Testis (tissue), 3 donors: ENCODE results near the gene CMKLR1. TPM values are rescaled to one million over a fixed set of nuclear protein-coding genes. Genes with fewer than 3 reads are reported as not detected.

Experiments used
- DNase-seq: peaks from one replicate; pipeline ENCODE4 v3.0.0-alpha.2; 2019
- H3K27ac ChIP-seq, 2 donors: fragments of 200-600 bp; sonication (generic); one replicate each; pipeline ENCODE4 v1.5.1; 2019
- H3K27me3 ChIP-seq: fragments of 200-600 bp; sonication (generic); one replicate; pipeline ENCODE4 v1.5.1; 2019
- H3K36me3 ChIP-seq: fragments of 200-600 bp; sonication (generic); one replicate; pipeline ENCODE4 v1.5.1; 2017; ENCODE audit warnings: low read depth; ENCODE audit errors: missing control alignments
- H3K4me1 ChIP-seq: fragments of 200-600 bp; sonication (generic); one replicate; pipeline ENCODE4 v1.5.1; 2019
- H3K4me3 ChIP-seq, 2 donors: fragments of 200-600 bp; sonication (generic); one replicate each; pipeline ENCODE4 v1.5.1; 2017 to 2019
- H3K9me3 ChIP-seq: fragments of 200-600 bp; sonication (generic); one replicate; pipeline ENCODE4 v1.5.1; 2017
- CTCF ChIP-seq, 3 experiments: fragments of 450-650 bp in 2 of 3; fragments of 200-600 bp in 1 of 3; sonication (generic) in 1 of 3; IDR thresholded peaks; one replicate each; pipeline ENCODE4 v1.5.1; 2016 to 2019; ENCODE audit warnings: antibody characterized with exemption in 3 of 3, mild to moderate bottlenecking in 2 of 3, moderate library complexity in 1 of 3
- POLR2A ChIP-seq: fragments of 450-650 bp; IDR thresholded peaks from one replicate; pipeline ENCODE4 v1.6.1; 2017; ENCODE audit warnings: antibody characterized with exemption, mild to moderate bottlenecking, moderate library complexity
- WGBS, 2 donors: methylation state at CpG; one replicate each; pipeline ENCODE4 v1.1.5; 2018; 5-methylcytosine and 5-hydroxymethylcytosine counted together
- intact Hi-C: fragments of 100-400 bp; cut with DNase I; formaldehyde crosslinking; loops from one replicate; pipeline ENCODE4 v1.15.1; 2023; ENCODE audit warnings: low total_unique reads
- polyA plus RNA-seq: library from polyadenylated mRNA; stranded (reverse); fragments of 350-450 nt; fragmentation: Illumina TruSeq; extraction: RNeasy Lipid Tissue Mini Kit (QIAGEN cat#74804); gene quantifications from one replicate; pipeline ENCODE4 v1.2.3, GENCODE V29; 2014; ENCODE audit warnings: low read depth, low replicate concordance; ENCODE audit not compliant: insufficient read depth
- total RNA-seq, 2 donors: library from RNA; depleted of rRNA; stranded (reverse); fragments of >200 nt; gene quantifications; one replicate each; pipeline ENCODE4 v1.2.3, GENCODE V29; 2016

Gene CMKLR1
- total and polyA plus RNA-seq, 3 donors from 2014 or later: 2.4 to 9.5 (median 4.8) TPM

GRCh38 chr12:108346727-108347710 lies 7.9 kb upstream of the CMKLR1 start:
- 92 to 95% methylated on average over 6 of the region's 6 CpGs for WGBS, 2 donors

DNA sequence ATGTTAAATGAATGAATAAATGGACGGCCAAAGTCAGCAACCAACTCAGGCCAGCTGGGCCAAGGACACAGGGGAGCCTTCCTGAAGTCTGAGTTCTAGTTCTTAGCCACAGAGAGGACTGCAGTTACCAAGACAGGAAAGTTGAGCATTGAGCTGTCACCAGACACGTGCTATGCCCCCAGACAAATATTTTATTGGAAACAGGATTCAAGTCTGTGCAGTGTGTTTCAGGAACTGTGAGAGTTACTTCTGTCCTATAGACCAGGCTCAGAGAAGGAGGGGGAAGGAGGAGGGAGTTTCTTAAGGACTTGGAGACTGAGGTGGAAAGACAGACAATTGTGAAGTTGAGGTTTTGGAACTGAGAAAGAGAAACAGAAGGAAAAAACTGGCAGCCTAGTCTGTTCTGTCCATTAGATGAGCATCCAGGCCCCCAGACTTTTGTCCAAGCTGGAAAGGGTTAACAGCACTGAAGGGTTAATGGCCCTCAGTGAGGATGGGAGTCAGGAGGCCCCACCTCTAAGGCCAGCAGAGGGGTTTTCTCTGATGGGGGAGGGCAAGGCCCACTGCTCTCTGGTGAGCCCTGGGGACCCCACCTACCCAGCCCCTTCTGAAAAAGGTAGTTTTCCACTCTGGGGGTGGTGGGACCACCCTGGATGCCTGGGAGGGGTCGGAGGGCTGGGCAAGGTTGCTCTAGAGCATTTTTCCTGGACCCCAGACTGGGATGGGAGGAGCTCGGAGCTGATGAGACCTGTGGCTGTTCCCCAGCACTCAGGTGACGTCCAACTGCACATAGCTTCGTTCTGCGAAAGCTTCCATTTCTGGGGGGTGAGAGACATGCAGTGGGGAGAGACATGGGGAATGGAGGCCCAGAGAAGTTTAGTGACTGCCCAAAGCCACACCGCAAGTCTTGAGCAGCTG lies 6.9 kb upstream of the CMKLR1 start:
- intact Hi-C loops: no loop called here

More at GRCh38 chr12:108346727-108347710, 7.9 kb upstream of the CMKLR1 start:
- Histone ChIP-seq H3K27me3 (no peaks in the 10 kb centered on the region), H3K4me3 (no peak overlapping the region), H3K27ac (no peak overlapping the region), H3K9me3 (no peaks in the 10 kb centered on the region), H3K36me3 (no peaks in the 10 kb centered on the region), H3K4me1 (peaks cover 8% of the 10 kb centered on the region)
- TF ChIP-seq POLR2A (no peak), CTCF (IDR thresholded peaks at IDR 0.05) (no peak)
- no peak for DNase-seq
- intact Hi-C loops: no loop called here

DNA sequence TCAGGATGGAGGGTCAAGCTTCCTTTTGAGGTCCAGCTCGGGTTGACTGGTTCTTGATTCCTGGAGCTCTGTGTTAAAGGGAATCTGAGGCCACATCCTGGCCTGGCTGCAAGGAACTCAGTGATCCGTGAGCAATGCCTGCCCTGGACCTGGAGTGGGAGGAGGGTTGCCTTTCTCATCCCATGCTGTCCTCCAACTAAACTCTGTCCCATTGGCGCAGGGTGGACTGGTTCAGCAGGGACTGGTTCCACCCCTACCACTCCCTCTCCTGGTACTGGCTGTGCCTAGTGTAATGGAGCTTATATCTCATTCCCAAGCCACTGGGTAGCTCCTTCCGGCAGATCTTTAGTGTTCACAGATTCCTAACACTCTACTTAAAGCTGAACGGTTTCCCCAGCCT lies 3.9 kb upstream of the CMKLR1 start:
- H3K4me1 ChIP-seq: peaks cover 8% of the 10 kb centered on the region
- H3K36me3 ChIP-seq: no peaks in the 10 kb centered on the region
- TF ChIP-seq POLR2A (no peak), CTCF (IDR thresholded peaks at IDR 0.05) (no peak)
- H3K4me3 ChIP-seq: no peak overlapping the region
- no peak for DNase-seq
- no peaks in the 10 kb centered on the region for H3K27me3 ChIP-seq
- H3K27ac ChIP-seq: peak overlapping the region; percentile 5 to 63
- no peaks in the 10 kb centered on the region for H3K9me3 ChIP-seq
- intact Hi-C loops: no loop called here
- 44 to 50% methylated on average over 4 to 5 of the region's 5 CpGs for WGBS, 2 donors

More for the DNA sequence above, 6.9 kb upstream of the CMKLR1 start:
- no peak for DNase-seq
- Histone ChIP-seq H3K27ac (no peak overlapping the region), H3K4me1 (peaks cover 8% of the 10 kb centered on the region), H3K36me3 (no peaks in the 10 kb centered on the region), H3K9me3 (no peaks in the 10 kb centered on the region), H3K4me3 (no peak overlapping the region), H3K27me3 (no peaks in the 10 kb centered on the region)
- 67 to 73% methylated on average over 8 of the region's 8 CpGs for WGBS, 2 donors
- TF ChIP-seq POLR2A (no peak), CTCF (IDR thresholded peaks at IDR 0.05) (no peak)

DNA sequence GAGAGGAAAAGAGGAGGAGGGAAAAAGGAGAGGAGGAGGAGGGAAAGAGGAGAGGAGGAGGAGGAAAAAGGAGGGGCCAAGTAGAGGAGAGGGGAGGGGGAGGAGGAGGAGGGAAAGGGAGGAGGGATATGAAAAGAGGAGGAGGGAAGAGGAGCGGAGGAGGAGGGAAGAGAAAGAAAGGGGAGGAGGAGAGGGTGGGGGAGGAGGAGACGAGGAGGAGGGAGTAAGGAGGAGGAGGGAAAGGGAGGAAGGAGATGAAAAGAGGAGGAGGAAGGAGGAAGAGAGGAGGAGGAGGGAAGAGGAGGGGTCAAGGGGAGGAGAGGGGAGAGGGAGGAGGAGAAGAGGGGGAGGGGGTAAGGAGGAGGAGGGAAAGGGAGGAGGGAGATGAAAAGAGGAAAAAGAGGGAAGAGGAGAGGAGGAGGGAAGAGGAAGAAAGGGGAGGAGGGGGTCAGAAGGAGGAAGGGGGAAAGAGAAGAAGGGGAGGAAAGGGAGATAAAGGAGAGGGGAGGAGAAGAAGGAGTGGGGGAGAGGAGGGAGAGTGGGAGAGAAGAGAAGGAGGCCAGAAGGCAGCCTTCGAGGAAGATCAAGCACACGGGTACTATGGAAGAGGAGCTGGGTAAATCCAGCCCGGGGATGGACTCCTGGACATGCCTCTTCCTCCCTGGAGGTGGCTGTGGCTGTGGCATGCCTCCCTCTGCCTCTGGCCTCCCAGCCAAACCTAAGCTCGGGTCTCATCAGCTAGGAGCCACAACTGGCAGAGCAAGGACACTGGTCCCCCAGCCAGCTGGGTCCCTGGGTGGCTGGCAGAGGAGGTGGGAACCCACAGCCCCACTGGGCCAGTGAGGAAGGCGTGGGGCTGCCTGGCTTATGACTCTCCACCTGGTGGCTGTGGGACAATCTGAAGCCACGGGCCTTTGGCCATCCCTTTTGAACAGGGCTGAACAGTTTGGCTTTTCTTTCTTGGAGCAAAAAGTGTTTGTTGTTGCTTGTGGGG lies 3.0 kb upstream of the CMKLR1 start:
- no peaks in the 10 kb centered on the region for H3K36me3 ChIP-seq
- H3K4me3 ChIP-seq: no peak overlapping the region
- no peaks in the 10 kb centered on the region for H3K27me3 ChIP-seq
- no peak for TF ChIP-seq POLR2A
- no peak for TF ChIP-seq CTCF (IDR thresholded peaks at IDR 0.05)
- intact Hi-C loops: no loop called here
- H3K9me3 ChIP-seq: no peaks in the 10 kb centered on the region
- 75 to 80% methylated on average over 6 to 8 of the region's 8 CpGs for WGBS, 2 donors
- DNase-seq: no peak
- H3K27ac ChIP-seq: peak overlapping the region; percentile 5 to 63
- peaks cover 8% of the 10 kb centered on the region for H3K4me1 ChIP-seq
